Stimulated activated CD8-positive, alpha-beta memory T cell treated with anti-CD3 and anti-CD28 coated beads, Interleukin-2, amount 100 ng/mL, for 1 hour (primary cell): Measurements from ENCODE around the gene NPHS1.

Experiments
- DNase-seq, 2 donors: peaks; one replicate each; pipeline ENCODE4 v3.0.0-alpha.2; 2020; ENCODE audit warnings: low read depth in 2 of 2

NPHS1 gene

GRCh38 chr19:35787227-35787799 lies 65.0 kb downstream of the NPHS1 start:
- no peak for DNase-seq

DNA sequence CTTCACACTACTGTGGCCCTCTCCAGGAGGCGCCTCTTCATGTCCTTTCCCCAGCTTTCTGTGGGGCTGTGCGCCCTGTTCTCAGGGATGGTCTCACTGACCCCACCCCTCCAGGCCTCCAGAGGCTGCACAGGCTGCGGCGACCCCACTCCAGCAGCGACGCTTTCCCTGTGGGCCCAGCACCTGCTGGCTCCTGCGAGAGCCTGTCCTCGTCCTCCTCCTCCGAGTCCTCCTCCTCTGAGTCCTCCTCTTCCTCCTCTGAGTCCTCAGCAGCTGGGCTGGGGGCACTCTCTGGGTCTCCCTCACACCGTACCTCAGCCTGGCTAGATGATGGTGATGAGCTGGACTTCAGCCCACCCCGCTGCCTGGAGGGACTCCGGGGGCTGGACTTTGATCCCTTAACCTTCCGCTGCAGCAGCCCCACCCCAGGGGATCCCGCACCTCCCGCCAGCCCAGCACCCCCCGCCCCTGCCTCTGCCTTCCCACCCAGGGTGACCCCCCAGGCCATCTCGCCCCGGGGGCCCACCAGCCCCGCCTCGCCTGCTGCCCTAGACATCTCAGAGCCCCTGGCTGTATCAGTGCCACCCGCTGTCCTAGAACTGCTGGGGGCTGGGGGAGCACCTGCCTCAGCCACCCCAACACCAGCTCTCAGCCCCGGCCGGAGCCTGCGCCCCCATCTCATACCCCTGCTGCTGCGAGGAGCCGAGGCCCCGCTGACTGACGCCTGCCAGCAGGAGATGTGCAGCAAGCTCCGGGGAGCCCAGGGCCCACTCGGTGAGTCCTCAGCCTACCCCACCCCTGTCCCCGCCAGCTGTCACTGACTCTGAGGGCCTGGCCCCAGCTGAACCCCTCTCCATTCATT lies 65.8 kb downstream of the NPHS1 start:
- DNase-seq = no peak

DNA sequence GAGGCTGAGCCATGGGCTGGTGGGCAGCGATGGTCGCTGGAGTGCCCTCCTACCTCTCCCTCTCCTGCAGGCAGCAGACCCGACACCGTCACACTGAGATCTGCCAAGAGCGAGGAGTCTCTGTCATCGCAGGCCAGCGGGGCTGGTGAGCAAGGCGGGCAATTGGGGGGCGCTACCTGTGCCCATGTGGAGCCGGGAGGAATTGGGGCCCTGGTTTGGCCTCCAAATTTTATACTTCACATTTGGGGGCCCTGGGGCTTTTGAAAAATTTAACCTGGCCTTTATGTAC lies 67.0 kb downstream of the NPHS1 start:
- DNase-seq = no peak

DNA sequence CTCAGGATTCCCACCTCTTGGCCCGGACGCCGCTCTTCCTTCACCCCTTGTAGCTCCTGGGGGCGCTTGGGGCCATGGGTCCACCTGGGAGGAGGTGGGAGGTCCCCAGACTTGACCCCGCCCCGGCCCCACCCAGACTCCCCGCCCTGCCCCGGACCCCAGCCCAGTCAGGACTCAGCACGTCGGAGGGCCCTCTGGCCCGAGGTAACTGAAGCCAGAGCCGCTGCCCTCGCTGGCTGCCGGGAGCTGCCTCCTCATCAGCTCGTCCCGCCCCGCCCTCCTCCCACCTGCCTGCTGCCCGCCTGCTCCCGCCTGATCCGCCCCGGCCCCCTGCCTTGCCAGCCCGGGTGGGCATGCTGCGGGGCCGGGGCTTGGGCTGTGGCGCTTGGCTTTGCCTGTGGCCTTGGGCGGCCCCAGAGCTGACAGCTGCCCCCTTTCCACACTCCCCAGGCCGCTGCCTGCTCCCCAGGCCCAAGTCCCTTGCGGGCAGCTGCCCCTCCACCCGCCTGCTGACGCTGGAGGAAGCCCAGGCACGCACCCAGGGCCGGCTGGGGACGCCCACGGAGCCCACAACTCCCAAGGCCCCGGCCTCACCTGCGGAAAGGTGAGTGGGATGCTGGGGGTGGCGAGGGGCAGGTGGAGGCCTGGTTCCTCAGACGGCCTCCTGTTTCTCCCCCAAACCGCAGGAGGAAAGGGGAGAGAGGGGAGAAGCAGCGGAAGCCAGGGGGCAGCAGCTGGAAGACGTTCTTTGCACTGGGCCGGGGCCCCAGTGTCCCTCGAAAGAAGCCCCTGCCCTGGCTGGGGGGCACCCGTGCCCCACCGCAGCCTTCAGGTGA lies 67.6 kb downstream of the NPHS1 start:
- no peak for DNase-seq

GRCh38 chr19:35783469-35784434 lies 68.6 kb downstream of the NPHS1 start:
- DNase-seq = no peak

GRCh38 chr19:35782589-35782988 lies 69.7 kb downstream of the NPHS1 start:
- no peak for DNase-seq

- no peak for DNase-seq
These were observed 70.7 kb downstream of the NPHS1 start for GRCh38 chr19:35781650-35782049.

DNA sequence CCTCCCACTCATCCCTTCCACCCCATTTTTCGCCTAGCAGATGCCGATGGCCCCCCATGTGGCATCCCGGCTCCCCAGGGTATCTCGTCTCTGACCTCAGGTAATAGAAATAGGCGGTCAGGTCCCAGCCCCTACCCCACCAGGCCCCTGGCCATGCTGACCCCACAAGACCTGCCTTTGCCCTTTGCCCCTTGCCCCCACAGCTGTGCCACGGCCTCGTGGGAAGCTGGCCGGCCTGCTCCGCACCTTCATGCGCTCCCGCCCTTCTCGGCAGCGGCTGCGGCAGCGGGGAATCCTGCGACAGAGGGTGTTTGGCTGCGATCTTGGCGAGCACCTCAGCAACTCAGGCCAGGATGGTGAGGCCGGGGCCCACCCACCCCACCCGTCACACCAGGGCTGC lies 71.6 kb downstream of the NPHS1 start:
- no peak for DNase-seq

GRCh38 chr19:35780058-35780457 lies 72.2 kb downstream of the NPHS1 start:
- no peak for DNase-seq

DNA sequence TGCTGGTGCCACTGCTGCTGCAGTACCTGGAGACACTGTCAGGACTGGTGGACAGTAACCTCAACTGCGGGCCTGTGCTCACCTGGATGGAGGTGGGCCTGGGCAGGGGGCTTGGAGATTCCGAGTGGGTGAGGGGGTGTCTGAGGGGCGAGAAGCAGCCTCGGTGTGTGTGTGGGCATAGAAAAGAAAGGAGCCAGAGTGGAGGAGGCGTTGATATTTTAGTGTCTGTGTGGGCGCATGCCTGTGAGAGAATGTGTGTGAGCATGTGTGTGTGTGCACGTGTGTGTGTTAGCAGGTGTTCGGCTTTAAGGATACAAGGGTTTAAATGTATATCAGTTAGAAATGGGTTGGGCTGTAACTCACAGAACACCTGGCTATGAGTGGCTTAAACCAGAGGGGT lies 73.3 kb downstream of the NPHS1 start:
- no peak for DNase-seq

GRCh38 chr19:35777961-35778360 lies 74.3 kb downstream of the NPHS1 start:
- no peak for DNase-seq

GRCh38 chr19:35777086-35777841 lies 75.0 kb downstream of the NPHS1 start:
- DNase-seq = no peak

DNA sequence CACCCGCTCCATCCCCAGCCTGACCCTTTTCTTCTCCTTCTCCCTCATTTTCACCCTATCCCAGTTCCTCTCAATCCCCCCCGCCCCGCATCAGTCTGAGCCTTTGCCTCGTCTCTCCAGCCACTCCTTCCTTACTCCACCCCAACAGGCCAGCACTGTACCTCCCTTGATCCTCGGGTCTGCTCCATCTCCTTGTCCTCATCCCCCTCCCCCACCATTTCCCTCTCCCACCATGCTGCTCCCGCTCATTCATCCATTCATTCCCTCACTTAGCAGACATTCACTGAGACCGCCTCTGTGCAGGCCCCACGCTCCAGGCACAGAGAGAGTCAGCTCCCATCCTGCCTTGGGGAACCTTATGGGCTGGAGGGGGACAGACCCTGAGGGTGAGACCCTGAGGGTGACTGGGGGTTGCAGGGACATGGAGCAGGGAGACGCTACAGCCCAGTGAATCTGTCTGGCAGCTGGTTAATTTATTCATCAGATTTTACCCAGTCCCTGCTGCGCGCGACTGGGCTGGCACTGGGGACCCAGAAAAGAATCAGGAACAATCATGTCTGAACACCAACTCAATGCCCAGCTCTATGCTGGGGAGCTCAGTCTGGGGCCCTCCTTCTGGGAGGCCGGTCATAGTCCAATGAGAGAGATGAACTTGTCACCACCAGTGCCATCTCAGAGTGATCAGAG lies 76.1 kb downstream of the NPHS1 start:
- DNase-seq = no peak
